Gastrocnemius medialis (tissue), 4 donors: ENCODE results near the gene MGST2.

ENCODE experiments used
- POLR2A ChIP-seq, 2 donors: fragments of 450-650 bp; IDR thresholded peaks; one replicate each; pipeline ENCODE4 v1.6.1; 2017; ENCODE audit warnings: antibody characterized with exemption in 2 of 2, mild to moderate bottlenecking in 2 of 2, moderate library complexity in 2 of 2
- TF ChIP-seq, protein P1 (sequence below), 5 experiments: fragments of 450-650 bp in 3 of 5; fragments of 200-600 bp in 2 of 5; sonication (generic) in 2 of 5; IDR thresholded peaks in 4 of 5; conservative IDR thresholded peaks in 1 of 5; 1 replicate in 4 of 5; 2 replicates in 1 of 5; pipeline ENCODE4 v1.5.1; 2016 to 2019; ENCODE audit warnings: antibody characterized with exemption in 5 of 5, mild to moderate bottlenecking in 3 of 5, moderate library complexity in 3 of 5

GRCh38 chr4:139631791-139632190 is 33.8 kb upstream of the MGST2 start:
- TF ChIP-seq, protein P1, sequence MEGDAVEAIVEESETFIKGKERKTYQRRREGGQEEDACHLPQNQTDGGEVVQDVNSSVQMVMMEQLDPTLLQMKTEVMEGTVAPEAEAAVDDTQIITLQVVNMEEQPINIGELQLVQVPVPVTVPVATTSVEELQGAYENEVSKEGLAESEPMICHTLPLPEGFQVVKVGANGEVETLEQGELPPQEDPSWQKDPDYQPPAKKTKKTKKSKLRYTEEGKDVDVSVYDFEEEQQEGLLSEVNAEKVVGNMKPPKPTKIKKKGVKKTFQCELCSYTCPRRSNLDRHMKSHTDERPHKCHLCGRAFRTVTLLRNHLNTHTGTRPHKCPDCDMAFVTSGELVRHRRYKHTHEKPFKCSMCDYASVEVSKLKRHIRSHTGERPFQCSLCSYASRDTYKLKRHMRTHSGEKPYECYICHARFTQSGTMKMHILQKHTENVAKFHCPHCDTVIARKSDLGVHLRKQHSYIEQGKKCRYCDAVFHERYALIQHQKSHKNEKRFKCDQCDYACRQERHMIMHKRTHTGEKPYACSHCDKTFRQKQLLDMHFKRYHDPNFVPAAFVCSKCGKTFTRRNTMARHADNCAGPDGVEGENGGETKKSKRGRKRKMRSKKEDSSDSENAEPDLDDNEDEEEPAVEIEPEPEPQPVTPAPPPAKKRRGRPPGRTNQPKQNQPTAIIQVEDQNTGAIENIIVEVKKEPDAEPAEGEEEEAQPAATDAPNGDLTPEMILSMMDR (IDR thresholded peaks at IDR 0.05 in 4 of 5, conservative IDR thresholded peaks at IDR 0.05 in 1 of 5): no peak
- no peak for TF ChIP-seq POLR2A (IDR thresholded peaks at IDR 0.05)
